SK-N-SH (cell line): Measurements from ENCODE around the gene FDX2. TPM values are rescaled to one million over a fixed set of nuclear protein-coding genes. Genes with fewer than 3 reads are reported as not detected.
A peak's percentile ranks its signal among the peaks of the same experiment; 100 is the strongest.

ENCODE experiments used
- CTCF ChIA-PET: fragments of 300-600, 350-600 bp; formaldehyde crosslinking; extraction: SDS; loops from one replicate; lab custom pipeline; 2021; lab: Yijun Ruan, JAX
- POLR2A ChIA-PET: fragments of 350-600 bp; sonication (Branson Sonifier 250); formaldehyde crosslinking; extraction: SDS; loops from one replicate; lab custom pipeline; 2020; ENCODE audit warnings: antibody characterized with exemption, inconsistent platforms; lab: Yijun Ruan, JAX
- DNase-seq: peaks from one replicate; pipeline ENCODE4 v3.0.0; 2012
- H2AFZ ChIP-seq: fragments of 200-600 bp; sonication (generic); 2 replicates; pipeline ENCODE4 v1.8.1; 2016; ENCODE audit warnings: antibody characterized with exemption, mild to moderate bottlenecking, low read depth
- H3F3A ChIP-seq: fragments of 200-600 bp; sonication (generic); replicated peaks from 2 replicates; pipeline ENCODE3; 2016; ENCODE audit warnings: antibody characterized with exemption, mild to moderate bottlenecking; ENCODE audit not compliant: insufficient read depth
- H3K27ac ChIP-seq, 2 experiments: fragments of 200-500 bp in 1 of 2; fragments of 200-600 bp in 1 of 2; sonication (Bioruptor generic) in 1 of 2; sonication (generic), shearing (Covaris generic) in 1 of 2; 2 replicates each; pipeline versions ENCODE4 v1.5.1 to v1.6.1; 2014 to 2016; ENCODE audit warnings: low read depth in 2 of 2, inconsistent platforms in 1 of 2, low read length in 1 of 2, mild to moderate bottlenecking in 1 of 2, mixed read lengths in 1 of 2
- H3K27me3 ChIP-seq: fragments of 200-600 bp; sonication (generic), shearing (Covaris generic); 2 replicates; pipeline ENCODE4 v1.6.1; 2016; ENCODE audit warnings: mixed run types; ENCODE audit not compliant: insufficient read depth
- H3K36me3 ChIP-seq, 2 experiments: fragments of 200-500 bp in 1 of 2; fragments of 200-600 bp in 1 of 2; sonication (Bioruptor generic) in 1 of 2; sonication (generic) in 1 of 2; replicated peaks in 1 of 2; 2 replicates each; pipeline versions ENCODE3 to v1.5.1; 2014 to 2016; ENCODE audit warnings: low read length in 1 of 2, mild to moderate bottlenecking in 1 of 2; ENCODE audit not compliant: insufficient read depth in 2 of 2, control insufficient read depth in 1 of 2
- H3K4me1 ChIP-seq, 2 experiments: fragments of 200-500 bp in 1 of 2; fragments of 200-600 bp in 1 of 2; sonication (Bioruptor generic) in 1 of 2; sonication (generic), shearing (Covaris generic) in 1 of 2; 2 replicates each; pipeline versions ENCODE4 v1.5.1 to v1.6.1; 2014 to 2016; ENCODE audit warnings: low read depth in 1 of 2, low read length in 1 of 2, mixed run types in 1 of 2; ENCODE audit not compliant: insufficient read depth in 2 of 2, control insufficient read depth in 1 of 2
- H3K4me2 ChIP-seq: fragments of 200-600 bp; sonication (generic), shearing (Covaris generic); 2 replicates; pipeline ENCODE4 v1.6.1; 2017; ENCODE audit warnings: mixed run types
- H3K4me3 ChIP-seq, 2 experiments: fragments of 200-500 bp in 1 of 2; fragments of 200-600 bp in 1 of 2; sonication (Bioruptor generic) in 1 of 2; sonication (generic), shearing (Covaris generic) in 1 of 2; 2 replicates each; pipeline versions ENCODE4 v1.5.1 to v1.8.1; 2014 to 2016; ENCODE audit warnings: low read depth in 2 of 2, inconsistent platforms in 1 of 2, low read length in 1 of 2, mild to moderate bottlenecking in 1 of 2, mixed read lengths in 1 of 2, moderate library complexity in 1 of 2
- H3K79me2 ChIP-seq: fragments of 200-600 bp; sonication (generic); 2 replicates; pipeline ENCODE4 v1.8.1; 2017; ENCODE audit warnings: mild to moderate bottlenecking; ENCODE audit not compliant: insufficient read depth
- H3K9ac ChIP-seq: fragments of 200-600 bp; sonication (generic); 2 replicates; pipeline ENCODE4 v1.6.1; 2017; ENCODE audit warnings: mixed run types
- H3K9me2 ChIP-seq: fragments of 200-600 bp; sonication (generic); 2 replicates; pipeline ENCODE4 v1.6.1; 2017; ENCODE audit warnings: mixed run types
- H3K9me3 ChIP-seq: fragments of 200-600 bp; sonication (generic); 2 replicates; pipeline ENCODE4 v1.6.1; 2017; ENCODE audit warnings: mixed run types, mild to moderate bottlenecking, moderate library complexity
- H4K20me1 ChIP-seq: fragments of 200-600 bp; sonication (generic); 2 replicates; pipeline ENCODE4 v1.6.1; 2017; ENCODE audit warnings: mild to moderate bottlenecking, mixed run types; ENCODE audit not compliant: insufficient read depth
- POLR2AphosphoS5 ChIP-seq: IDR thresholded peaks from 2 replicates; pipeline ENCODE4 v1.6.1; 2012; ENCODE audit warnings: low read depth, low read length
- RFX5 ChIP-seq: IDR thresholded peaks from 2 replicates; pipeline ENCODE4 v1.6.1; 2012; ENCODE audit warnings: mild to moderate bottlenecking, improper control_type of control experiment, low read length
- TCF12 ChIP-seq: IDR thresholded peaks from 2 replicates; pipeline ENCODE4 v1.4.0; 2012
- WGBS: methylation state at CpG from one replicate; pipeline ENCODE4 v1.1.6; 2017; ENCODE audit warnings: low lambda C conversion rate; 5-methylcytosine and 5-hydroxymethylcytosine counted together
- polyA plus RNA-seq, 3 experiments: library from polyadenylated mRNA; depleted of rRNA; stranded (reverse); fragments of >200 nt; gene quantifications; 2 replicates each; pipeline ENCODE4 v1.2.3, GENCODE V29; 2012
- small RNA-seq, 7 experiments: library from RNA; depleted of rRNA; stranded (forward); fragments of <200 nt; gene quantifications; one replicate each; pipeline ENCODE3, GENCODE V24; 2012

Gene FDX2
- polyA plus RNA-seq, 1 of the 3 experiments (the other 2 are of a cell fraction) = 45.8 TPM

GRCh38 chr19:10262771-10263170 lies 53.0 kb downstream of the FDX2 start:
- CTCF ChIA-PET = interaction anchor here (0.7 to 17.2 kb wide), 3 partner anchors 8 to 153 kb away, joined by 3 to 596 read pairs (median 4); partner anchors contain the start of genes ICAM1 and TYK2
- 68% methylated on average over 7 of the region's 7 CpGs for WGBS

DNA sequence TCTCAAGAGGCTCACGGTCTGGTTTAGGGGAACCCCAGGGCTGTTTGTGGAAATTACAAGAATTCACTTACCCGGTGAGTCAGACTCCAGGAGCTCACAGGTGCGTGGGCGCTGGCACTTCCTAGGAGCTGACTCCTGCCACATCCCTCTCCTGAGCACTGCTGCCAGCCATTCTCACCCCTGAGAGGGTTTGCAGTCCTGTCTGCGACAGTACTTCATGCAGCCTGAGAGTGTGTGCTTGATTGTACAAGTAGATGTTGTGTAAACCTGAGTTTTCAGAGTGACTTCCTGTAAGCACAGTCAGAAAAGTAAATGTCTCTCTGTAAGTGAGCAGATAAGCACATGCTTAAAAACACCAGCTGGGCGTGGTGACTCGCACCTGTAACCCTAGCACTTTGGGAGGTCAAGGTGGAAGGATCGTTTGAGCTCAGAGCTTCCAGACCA lies 55.7 kb downstream of the FDX2 start:
- Histone ChIP-seq H2AFZ (no peak overlapping the region), H3K9me3 (no peaks in the 10 kb centered on the region), H3K36me3 (peaks cover 6 to 21% of the 10 kb centered on the region in 2 experiments), H3K27ac (no peak overlapping the region), H3F3A (peaks cover 10% of the 10 kb centered on the region), H3K4me2 (no peak overlapping the region), H3K79me2 (no peaks in the 10 kb centered on the region), H3K27me3 (no peaks in the 10 kb centered on the region), H3K9me2 (no peaks in the 10 kb centered on the region), H3K4me3 (no peak overlapping the region), H4K20me1 (no peaks in the 10 kb centered on the region), H3K4me1 (no peaks in the 10 kb centered on the region; a peak in 1 of 4 replicates), H3K9ac (no peak overlapping the region)
- POLR2A ChIA-PET = no interaction called here
- CTCF ChIA-PET = interaction anchor here (0.6 to 17.2 kb wide), 18 partner anchors 9 to 328 kb away, joined by 3 to 596 read pairs (median 8); partner anchors contain the start of genes ICAM1, ICAM4, ICAM5 and TYK2
- no peak for DNase-seq
- WGBS = 76% methylated on average over 8 of the region's 8 CpGs
- no peak for TF ChIP-seq POLR2AphosphoS5

More at GRCh38 chr19:10262771-10263170, 53.0 kb downstream of the FDX2 start:
- Histone ChIP-seq H4K20me1 (no peaks in the 10 kb centered on the region), H3K27ac (no peak overlapping the region), H3K4me1 (no peaks in the 10 kb centered on the region; a peak in 1 of 4 replicates), H3K9me3 (no peaks in the 10 kb centered on the region), H2AFZ (no peak overlapping the region), H3F3A (peaks cover 10% of the 10 kb centered on the region), H3K4me3 (no peak overlapping the region), H3K36me3 (peaks cover 6 to 7% of the 10 kb centered on the region in 2 experiments), H3K79me2 (no peaks in the 10 kb centered on the region), H3K9ac (no peak overlapping the region)
- DNase-seq = no peak
- TF ChIP-seq RFX5 (no peak), TCF12 (0 out of 2 replicates have a peak, but pooled peaks have one; percentile 7)
- TF ChIP-seq, all 33 proteins: peak for 1
- H3K27me3 ChIP-seq = no peaks in the 10 kb centered on the region
- POLR2A ChIA-PET = no interaction called here
- H3K4me2 ChIP-seq = no peak overlapping the region
- no peaks in the 10 kb centered on the region for H3K9me2 ChIP-seq

Small RNA genes within 50 kb of the gene (small RNA-seq; reads per million reads assigned to genes)
- gene AC011511.1 (0 reads per million in 7 experiments), gene AC011511.4 (0 to 0.52 (median 0) reads per million in 7 experiments)

Other genes with a start within 250 kb of the FDX2 start
- gene SHFL, start 229.7 kb downstream of the FDX2 start, polyA plus RNA-seq (2012; rRNA removed) = 36.6 and 43.2 TPM in 2 replicates
- gene ANGPTL6, start 213.3 kb downstream of the FDX2 start, polyA plus RNA-seq (2012; rRNA removed) = 0.13 and 0.32 TPM in 2 replicates
- gene PPAN, start 209.7 kb downstream of the FDX2 start, polyA plus RNA-seq (2012; rRNA removed) = 62.5 and 75.6 TPM in 2 replicates
- 6.8 and 8.7 TPM in 2 replicates for gene P2RY11, start 204.3 kb downstream of the FDX2 start, polyA plus RNA-seq (2012; rRNA removed)
- gene EIF3G, start 196.1 kb downstream of the FDX2 start, polyA plus RNA-seq (2012; rRNA removed) = 271 and 432 TPM in 2 replicates
- 46.1 and 58.3 TPM in 2 replicates for gene DNMT1, start 121.1 kb downstream of the FDX2 start, polyA plus RNA-seq (2012; rRNA removed)
- gene S1PR2, start 84.7 kb downstream of the FDX2 start, polyA plus RNA-seq (2012; rRNA removed) = 3.6 and 3.8 TPM in 2 replicates
- 76.0 and 110 TPM in 2 replicates for gene MRPL4, start 63.8 kb downstream of the FDX2 start, polyA plus RNA-seq (2012; rRNA removed)
- 14.5 and 14.8 TPM in 2 replicates for gene ICAM1, start 44.9 kb downstream of the FDX2 start, polyA plus RNA-seq (2012; rRNA removed)
- 0.05 TPM in 2 replicates for gene ICAM4, start 29.1 kb downstream of the FDX2 start, polyA plus RNA-seq (2012; rRNA removed)
- 4.9 and 5.2 TPM in 2 replicates for gene ICAM5, start 26.1 kb downstream of the FDX2 start, polyA plus RNA-seq (2012; rRNA removed)
- 1.8 and 2.1 TPM in 2 replicates for gene ZGLP1, start 6.2 kb downstream of the FDX2 start, polyA plus RNA-seq (2012; rRNA removed)
- 3.0 and 8.2 TPM in 2 replicates for gene RAVER1, start 17.5 kb upstream of the FDX2 start, polyA plus RNA-seq (2012; rRNA removed)
- gene ICAM3, start 23.6 kb upstream of the FDX2 start, polyA plus RNA-seq (2012; rRNA removed) = 12.6 and 15.6 TPM in 2 replicates
- gene TYK2, start 64.6 kb upstream of the FDX2 start, polyA plus RNA-seq (2012; rRNA removed) = 34.8 and 44.6 TPM in 2 replicates
- 1,026 and 1,054 TPM in 2 replicates for gene CDC37, start 87.5 kb upstream of the FDX2 start, polyA plus RNA-seq (2012; rRNA removed)
- 2.3 and 2.9 TPM in 2 replicates for gene PDE4A, start 104.5 kb upstream of the FDX2 start, polyA plus RNA-seq (2012; rRNA removed)
- 53.8 and 72.9 TPM in 2 replicates for gene KEAP1, start 187.3 kb upstream of the FDX2 start, polyA plus RNA-seq (2012; rRNA removed)
- 0.32 and 0.36 TPM in 2 replicates for gene S1PR5, start 201.4 kb upstream of the FDX2 start, polyA plus RNA-seq (2012; rRNA removed)
- 19.7 and 22.6 TPM in 2 replicates for gene ATG4D, start 227.9 kb upstream of the FDX2 start, polyA plus RNA-seq (2012; rRNA removed)
- gene KRI1, start 250.0 kb upstream of the FDX2 start, polyA plus RNA-seq (2012; rRNA removed) = 23.3 and 26.7 TPM in 2 replicates